Progenitor cell of endocrine pancreas (in vitro differentiated cells): ENCODE results near the gene KRT3. TPM values are rescaled to one million over a fixed set of nuclear protein-coding genes. Genes with fewer than 3 reads are reported as not detected.

Experiments used
- DNase-seq: peaks from one replicate; pipeline ENCODE4 v3.0.0; 2021; ENCODE audit warnings: low spot score; ENCODE audit not compliant: unreplicated experiment
- H3K27ac Mint-ChIP-seq: 2 replicates; pipeline ENCODE4 v1.8.0; 2021; ENCODE audit warnings: mild to moderate bottlenecking, moderate library complexity, mixed read lengths
- H3K27me3 Mint-ChIP-seq: 2 replicates; pipeline ENCODE4 v1.8.0; 2021; ENCODE audit warnings: mixed read lengths
- H3K36me3 Mint-ChIP-seq: 2 replicates; pipeline ENCODE4 v1.8.0; 2022; ENCODE audit warnings: mixed read lengths; ENCODE audit not compliant: insufficient read depth
- H3K4me1 Mint-ChIP-seq: 2 replicates; pipeline ENCODE4 v1.8.0; 2021; ENCODE audit warnings: low read depth, mixed read lengths
- H3K4me3 Mint-ChIP-seq: 2 replicates; pipeline ENCODE4 v1.8.0; 2021; ENCODE audit warnings: low read depth, mild to moderate bottlenecking, moderate library complexity, mixed read lengths
- H3K9me3 Mint-ChIP-seq: 2 replicates; pipeline ENCODE4 v1.8.0; 2021; ENCODE audit warnings: low read depth, mixed read lengths
- total RNA-seq: library from RNA; stranded (reverse); gene quantifications from 2 replicates; pipeline ENCODE4 v1.2.1, GENCODE V29; 2021
- TF ChIP-seq, protein P1 (sequence below): fragments of 200-600 bp; sonication (generic); IDR thresholded peaks from one replicate; pipeline ENCODE4 v1.5.0; 2021; ENCODE audit warnings: antibody characterized with exemption, mild to moderate bottlenecking; ENCODE audit not compliant: unreplicated experiment

The KRT3 gene
- total RNA-seq, 1 donor from 2014 or later = not detected

DNA sequence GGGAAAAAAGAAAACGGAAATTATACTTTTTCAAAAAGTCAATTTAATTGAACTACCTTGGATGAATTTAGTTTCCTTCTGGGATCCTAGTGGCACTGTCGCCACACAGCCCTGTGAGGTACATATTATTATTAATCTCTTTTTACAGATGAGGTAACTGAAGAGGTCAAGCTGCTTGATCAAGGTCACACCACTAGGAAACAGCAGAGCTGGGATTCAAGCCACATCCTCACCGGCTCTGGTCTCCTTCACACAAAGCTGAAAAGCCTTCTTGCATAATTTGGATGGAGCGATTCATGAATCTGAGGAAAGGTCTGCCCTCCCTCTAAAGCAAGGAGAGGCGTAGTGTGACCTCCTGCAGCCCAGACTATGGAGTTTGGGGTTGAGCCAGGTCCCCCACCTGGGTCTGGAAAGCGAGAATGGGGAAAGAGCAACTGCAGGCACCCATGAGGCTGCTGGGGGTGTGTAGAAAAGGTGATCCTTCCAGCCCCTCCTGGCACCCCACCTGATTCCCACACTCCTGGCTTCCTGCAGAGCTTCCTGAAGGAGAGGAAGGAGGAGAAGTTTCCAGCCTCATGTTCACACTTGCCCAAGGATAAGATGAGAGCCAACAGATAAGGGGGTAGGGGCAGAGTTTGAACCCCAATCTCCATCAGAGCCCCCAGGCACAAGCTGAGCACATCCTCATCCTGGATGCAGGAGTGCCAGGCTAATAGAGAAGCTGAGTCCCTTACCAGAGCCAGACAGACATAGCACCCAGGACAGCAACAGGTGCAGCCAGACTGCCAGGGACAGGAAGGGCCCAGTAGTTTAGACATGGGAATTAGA, 42.1 kb upstream of the KRT3 start:
- Mint-ChIP-seq H3K9me3 (no peaks in the 10 kb centered on the region), H3K27ac (no peak overlapping the region), H3K4me1 (no peaks in the 10 kb centered on the region), H3K36me3 (no peaks in the 10 kb centered on the region), H3K4me3 (no peak overlapping the region), H3K27me3 (peaks cover 43% of the 10 kb centered on the region)
- TF ChIP-seq, protein P1, sequence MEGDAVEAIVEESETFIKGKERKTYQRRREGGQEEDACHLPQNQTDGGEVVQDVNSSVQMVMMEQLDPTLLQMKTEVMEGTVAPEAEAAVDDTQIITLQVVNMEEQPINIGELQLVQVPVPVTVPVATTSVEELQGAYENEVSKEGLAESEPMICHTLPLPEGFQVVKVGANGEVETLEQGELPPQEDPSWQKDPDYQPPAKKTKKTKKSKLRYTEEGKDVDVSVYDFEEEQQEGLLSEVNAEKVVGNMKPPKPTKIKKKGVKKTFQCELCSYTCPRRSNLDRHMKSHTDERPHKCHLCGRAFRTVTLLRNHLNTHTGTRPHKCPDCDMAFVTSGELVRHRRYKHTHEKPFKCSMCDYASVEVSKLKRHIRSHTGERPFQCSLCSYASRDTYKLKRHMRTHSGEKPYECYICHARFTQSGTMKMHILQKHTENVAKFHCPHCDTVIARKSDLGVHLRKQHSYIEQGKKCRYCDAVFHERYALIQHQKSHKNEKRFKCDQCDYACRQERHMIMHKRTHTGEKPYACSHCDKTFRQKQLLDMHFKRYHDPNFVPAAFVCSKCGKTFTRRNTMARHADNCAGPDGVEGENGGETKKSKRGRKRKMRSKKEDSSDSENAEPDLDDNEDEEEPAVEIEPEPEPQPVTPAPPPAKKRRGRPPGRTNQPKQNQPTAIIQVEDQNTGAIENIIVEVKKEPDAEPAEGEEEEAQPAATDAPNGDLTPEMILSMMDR = no peak
- no peak for DNase-seq

DNA sequence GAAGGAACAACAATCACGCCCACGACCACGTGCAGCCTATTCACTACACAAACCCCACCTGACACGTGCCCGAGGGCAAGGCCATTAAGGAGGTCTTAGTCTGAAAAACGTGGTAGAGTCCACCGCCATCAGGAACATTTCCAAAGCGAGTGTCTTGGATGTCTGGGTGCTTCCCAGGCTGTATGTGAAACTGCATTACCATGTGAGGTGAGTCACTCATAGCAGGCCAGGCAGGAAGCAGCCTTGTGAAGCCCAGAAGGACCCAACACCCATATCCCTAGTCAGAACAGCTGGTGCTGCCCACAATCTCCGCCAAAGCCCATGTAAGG, 41.5 kb upstream of the KRT3 start:
- no peak for DNase-seq
- Mint-ChIP-seq H3K4me1 (peaks cover 1% of the 10 kb centered on the region), H3K9me3 (no peaks in the 10 kb centered on the region), H3K27ac (no peak overlapping the region), H3K4me3 (no peak overlapping the region), H3K36me3 (no peaks in the 10 kb centered on the region), H3K27me3 (peaks cover 42% of the 10 kb centered on the region)
- TF ChIP-seq, protein P1 = no peak

DNA sequence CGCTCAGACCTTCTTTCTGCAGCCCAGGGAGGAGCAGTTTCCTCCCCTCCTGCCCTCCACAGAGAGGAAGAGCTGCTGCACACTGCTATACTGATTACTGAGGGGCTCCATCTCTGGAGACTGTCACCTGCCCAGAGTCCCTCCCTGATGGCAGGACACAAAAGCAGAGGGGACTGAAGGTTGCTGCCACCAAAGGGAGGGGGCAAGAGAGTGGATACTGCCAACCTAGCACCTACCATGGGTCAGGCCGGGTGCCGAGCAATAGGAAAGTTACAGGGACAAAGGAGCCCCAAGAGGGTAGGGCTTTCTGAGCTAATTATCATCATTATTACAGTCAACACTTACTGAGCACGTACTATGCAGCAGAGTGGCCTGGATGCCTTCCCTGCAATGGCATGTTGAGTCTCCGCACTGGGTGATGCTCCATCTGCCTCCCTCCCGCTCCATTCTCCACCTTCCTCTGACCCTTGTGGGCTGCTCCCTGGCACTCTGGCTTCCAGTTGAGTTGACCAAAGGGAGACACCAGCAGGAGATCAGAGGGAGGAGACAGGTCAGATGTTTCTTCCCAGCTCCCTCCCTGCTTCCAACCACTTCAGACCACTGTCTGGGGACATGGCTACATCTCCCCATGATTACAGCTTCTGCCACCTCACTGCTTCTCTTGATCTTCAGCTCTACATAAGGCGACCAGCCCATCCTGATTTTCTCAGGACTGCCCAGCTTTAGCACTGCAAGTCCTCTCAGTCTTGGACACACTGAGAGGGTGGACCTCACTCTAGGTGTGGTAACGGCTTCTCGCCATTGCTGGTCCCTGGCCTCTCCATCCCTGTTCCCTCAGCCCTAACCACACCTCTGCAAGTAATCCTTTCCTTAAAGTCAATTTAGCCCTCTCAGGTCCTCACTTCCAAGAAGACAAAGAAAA, 40.8 kb upstream of the KRT3 start:
- H3K27ac Mint-ChIP-seq = no peak overlapping the region
- H3K27me3 Mint-ChIP-seq = peaks cover 40% of the 10 kb centered on the region

DNA sequence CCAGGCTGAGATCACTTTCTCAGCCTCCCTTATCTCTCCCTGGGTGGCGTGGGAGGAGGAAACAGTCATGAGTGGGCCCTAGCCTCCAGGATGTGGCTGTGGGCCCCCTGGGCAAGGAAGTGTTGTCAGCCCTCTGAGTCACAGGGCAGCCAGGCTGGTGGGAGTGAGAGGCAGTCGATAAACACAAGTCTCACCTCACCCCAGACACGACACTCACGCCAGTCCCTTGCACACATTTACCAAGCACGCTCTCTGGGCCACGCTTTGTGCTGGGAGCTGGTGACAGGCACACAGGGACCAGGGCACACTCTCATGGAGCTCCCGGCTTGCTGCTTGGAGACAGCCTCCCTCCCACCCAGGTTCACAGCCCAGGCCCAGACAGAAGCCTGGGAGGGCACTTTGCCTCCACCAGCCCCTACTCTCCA, 40.1 kb upstream of the KRT3 start:
- DNase-seq = no peak
- H3K4me1 Mint-ChIP-seq = peaks cover 1% of the 10 kb centered on the region
- H3K27ac Mint-ChIP-seq = no peak overlapping the region

More for the DNA sequence above, 40.8 kb upstream of the KRT3 start:
- Mint-ChIP-seq H3K9me3 (no peaks in the 10 kb centered on the region), H3K4me3 (no peak overlapping the region), H3K36me3 (no peaks in the 10 kb centered on the region), H3K4me1 (peaks cover 1% of the 10 kb centered on the region)
- DNase-seq = no peak
- TF ChIP-seq, protein P1 = no peak

More for the DNA sequence above, 40.1 kb upstream of the KRT3 start:
- H3K9me3 Mint-ChIP-seq = no peaks in the 10 kb centered on the region
- TF ChIP-seq, protein P1 = no peak
- peaks cover 40% of the 10 kb centered on the region for H3K27me3 Mint-ChIP-seq
- H3K4me3 Mint-ChIP-seq = no peak overlapping the region
- no peaks in the 10 kb centered on the region for H3K36me3 Mint-ChIP-seq
